HG03457 (cell line): Measurements from ENCODE around the gene KDF1.

ENCODE experiments used
- ATAC-seq: cut with Tn5 transposase; IDR thresholded peaks from one replicate; pipeline ENCODE4 v1.9.1; 2021; ENCODE audit warnings: moderate number of reproducible peaks; ENCODE audit not compliant: unreplicated experiment

The KDF1 gene

GRCh38 chr1:26915204-26915842, 44.9 kb downstream of the KDF1 start:
- ATAC-seq = no peak

GRCh38 chr1:26913754-26914619, 46.3 kb downstream of the KDF1 start, which contains the start of gene NR0B2:
Gene NR0B2 (minus strand): TSS chr1:26913975. CDS start chr1:26913940, 35 bp downstream.
- no peak for ATAC-seq

GRCh38 chr1:26913389-26913753, 46.9 kb downstream of the KDF1 start:
- no peak for ATAC-seq

GRCh38 chr1:26912147-26912490, 48.1 kb downstream of the KDF1 start:
- no peak for ATAC-seq

DNA sequence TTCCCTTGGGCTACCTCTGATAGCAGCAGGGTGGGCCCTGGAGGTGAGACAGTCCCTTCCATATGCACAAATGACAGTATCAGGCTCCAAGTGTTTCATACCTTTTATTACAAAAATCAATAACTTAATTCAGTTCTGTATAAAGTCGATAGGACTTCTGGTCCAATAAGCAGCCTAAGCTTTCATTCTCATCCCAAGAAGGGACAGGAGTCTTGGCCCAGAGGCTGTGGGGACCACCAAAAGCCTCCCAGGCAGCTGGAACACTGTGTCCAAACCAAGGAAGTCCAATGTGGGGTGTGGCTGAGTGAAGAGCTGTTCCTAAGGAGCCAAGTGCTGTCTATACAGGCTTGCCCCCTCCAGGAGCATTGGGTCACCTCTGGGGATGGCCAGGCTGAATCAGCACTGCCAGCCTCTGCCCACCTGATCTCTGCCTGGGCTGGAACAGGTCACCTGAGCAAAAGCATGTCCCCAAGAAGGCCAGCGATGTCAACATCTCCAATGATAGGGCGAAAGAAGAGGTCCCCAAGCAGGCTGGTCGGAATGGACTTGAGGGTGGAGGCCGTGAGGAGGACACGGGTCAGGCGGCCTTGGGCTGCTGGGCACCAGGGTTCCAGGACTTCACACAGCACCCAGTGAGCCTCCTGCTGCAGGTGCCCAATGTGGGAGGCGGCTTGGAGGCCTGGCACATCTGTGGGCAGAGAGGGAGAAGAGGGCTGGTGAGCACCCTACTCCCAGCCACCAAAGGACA, 48.7 kb downstream of the KDF1 start:
- no peak for ATAC-seq

DNA sequence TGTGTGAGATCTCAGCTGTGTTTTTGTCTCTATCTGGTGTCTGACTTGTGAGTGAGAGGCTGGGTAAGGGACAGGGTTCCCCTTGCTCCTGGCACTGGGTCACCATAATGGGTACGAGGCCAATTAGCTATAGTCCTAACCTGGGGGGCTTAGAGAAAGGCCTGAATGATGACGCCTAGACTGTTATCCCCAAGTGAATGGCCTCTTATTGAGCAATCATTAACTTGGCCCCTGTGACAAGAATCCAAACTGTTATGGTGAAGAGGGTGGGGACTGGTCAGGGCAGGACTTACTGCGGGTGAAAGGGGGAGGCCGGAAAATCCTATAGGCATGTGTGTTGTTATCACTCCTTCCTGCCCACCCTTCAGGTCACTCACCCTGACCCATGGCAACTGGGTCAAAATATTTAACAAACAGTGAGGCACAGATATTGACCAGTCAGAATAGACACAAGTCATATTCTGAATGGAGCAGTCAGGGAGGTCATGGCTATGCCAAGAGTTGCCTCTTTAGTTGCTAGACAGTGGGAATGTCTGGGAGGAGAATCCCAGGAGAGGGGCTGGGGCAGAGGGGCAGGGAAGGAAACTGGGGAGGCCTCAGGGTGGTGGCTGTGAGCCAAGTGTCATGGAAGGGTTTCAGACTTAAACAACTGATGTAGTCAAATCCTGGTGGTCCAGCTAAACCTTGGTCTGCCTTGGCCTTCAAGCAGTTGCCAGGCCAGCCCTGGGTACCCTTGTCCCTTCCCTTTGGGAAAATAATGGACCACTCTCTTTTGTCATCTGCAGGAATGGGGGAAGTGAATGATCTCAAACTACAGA, 49.7 kb downstream of the KDF1 start:
- no peak for ATAC-seq

DNA sequence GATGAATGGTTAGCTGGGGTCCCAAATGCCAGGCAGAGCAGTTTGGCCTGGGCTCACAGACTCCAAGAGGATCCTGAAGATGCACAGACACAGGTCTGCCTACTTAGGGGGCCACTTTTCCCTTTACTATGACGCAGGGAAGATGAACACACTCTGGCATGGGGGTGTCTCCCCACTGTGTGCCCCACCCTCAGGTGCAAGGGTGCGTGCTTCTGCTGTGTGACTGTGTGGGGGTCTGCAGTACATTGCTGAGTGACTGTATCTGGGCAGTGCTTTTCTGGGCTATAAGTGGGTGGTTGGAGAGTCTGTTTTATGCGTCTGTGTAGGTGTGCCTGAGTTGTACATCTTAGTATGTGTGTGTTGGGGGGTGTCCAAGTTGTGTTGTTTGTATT, 50.3 kb downstream of the KDF1 start:
- ATAC-seq = no peak

- ATAC-seq = no peak
Measured at GRCh38 chr1:26907071-26907917, 53.0 kb downstream of the KDF1 start.

DNA sequence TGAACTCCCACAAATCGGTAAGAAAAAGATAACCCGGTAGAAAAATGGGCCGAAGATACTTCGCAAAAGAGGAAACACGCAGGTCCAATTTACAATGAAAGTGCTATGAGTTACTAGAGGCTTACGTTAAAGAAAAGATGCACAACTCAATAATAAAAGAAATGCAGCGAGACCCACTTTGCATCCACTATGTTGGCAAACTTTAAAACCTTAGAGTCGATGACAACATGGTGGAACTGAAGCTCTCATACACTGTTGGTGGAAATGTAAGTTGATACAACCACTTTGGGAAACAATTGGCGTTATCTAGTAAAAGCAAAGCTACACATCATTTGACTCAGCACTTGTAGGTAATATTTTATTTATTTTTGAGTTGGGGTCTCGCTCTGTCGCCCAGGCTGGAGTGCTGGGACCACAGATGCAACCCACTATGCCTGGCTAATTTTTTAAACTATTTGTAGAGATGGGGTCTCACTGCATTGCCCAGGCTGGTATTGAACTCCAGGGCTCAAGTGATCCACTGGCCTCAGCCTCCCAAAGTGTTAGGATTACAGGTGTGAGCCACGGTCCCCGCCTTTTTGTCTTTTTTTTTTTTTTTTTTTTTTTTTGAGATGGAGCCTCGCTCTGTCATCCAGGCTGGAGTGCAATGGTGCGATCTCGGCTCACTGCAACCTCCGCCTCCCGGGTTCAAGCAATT, 59.3 kb downstream of the KDF1 start:
- ATAC-seq = no peak

- ATAC-seq = no peak
Measured at GRCh38 chr1:26900001-26900814, 60.1 kb downstream of the KDF1 start, which contains the start of gene GPATCH3. Gene GPATCH3 (minus strand): TSS chr1:26900467. CDS start chr1:26900442, 25 bp downstream.
